ENCODE data around the gene KRTAP4-4.
"Not testable (repeated sequence)": the region's sequence is repeated elsewhere in the genome, so short reads cannot be mapped to it uniquely, and the experiment has no call there.

Gene KRTAP4-4

DNA sequence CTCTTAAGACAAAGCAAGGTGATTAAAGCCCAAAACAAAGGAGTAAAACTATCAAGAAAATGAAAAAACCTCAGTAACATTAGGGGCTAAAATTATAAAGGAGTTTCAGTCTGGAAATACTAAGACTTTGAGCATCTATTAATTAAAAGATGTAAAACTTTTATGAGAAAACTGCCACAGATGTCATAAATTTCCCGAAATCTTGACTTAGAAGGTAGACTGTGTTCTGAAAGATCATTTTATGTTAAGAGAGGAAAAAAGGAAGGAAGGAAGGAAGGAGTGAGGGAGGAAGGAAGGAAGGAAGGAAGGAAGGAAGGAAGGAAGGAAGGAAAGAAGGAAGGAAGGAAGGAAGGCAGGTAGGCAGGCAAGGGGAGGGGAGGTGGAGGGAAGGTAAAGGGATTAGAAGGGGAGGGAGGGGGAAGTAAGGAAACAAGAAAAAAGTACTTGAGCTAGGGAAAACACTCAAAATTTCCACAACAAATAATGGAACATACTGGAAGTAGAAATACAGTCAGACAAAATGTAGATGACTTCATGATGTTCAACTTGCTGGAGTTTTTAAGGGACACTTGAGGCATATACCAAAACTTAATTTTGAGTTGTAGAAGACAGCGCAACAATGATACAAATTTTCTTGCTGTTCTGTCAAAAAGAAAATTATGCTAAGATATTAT lies 12.9 kb downstream of the KRTAP4-4 start:
- no peak for DNase-seq

DNA sequence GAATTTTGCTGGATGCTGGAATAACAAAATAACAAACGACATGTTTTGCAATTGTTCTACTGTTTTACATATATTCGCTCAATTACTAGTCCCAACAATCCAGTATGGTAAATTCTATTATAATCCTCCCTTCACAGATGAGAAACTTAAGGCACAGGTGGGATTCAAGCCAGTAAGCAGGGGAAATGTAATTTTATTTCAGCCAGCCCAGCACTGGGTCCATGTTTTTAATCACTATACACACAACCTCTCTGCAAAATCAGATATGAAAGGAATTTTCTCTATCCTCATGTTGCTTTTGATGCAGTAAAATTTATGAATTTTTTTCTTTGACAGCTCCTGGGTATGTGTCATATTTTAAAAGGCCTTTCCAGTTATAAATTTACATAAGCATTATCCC lies 15.3 kb downstream of the KRTAP4-4 start:
- DNase-seq = no peak

- DNase-seq = no peak
These were observed 15.7 kb downstream of the KRTAP4-4 start for GRCh38 chr17:41144846-41145245.

DNA sequence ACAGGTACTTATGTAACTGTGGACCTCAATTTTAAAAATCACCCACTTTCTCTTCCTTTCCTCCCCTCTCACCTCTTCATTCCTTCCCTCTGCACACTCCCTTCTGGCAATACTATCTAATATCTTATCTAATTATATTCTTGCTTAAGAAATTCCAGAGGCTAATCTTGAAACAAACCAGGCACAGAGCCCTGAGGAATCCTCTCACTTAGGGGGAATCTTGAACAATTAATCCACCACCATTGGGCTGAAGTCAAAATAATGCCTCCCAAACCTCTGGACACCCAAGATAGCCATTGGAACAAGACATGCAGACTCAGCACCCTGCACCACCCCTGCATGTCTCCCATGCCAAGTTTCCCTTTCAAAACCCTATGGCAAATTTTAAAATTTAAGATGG lies 19.2 kb downstream of the KRTAP4-4 start:
- DNase-seq = no peak

GRCh38 chr17:41140360-41141131 lies 20.0 kb downstream of the KRTAP4-4 start, which contains the start of gene KRTAP4-6:
Gene KRTAP4-6 (minus strand): TSS chr17:41140544. CDS start chr17:41140487, 57 bp downstream.
- DNase-seq = no peak

DNA sequence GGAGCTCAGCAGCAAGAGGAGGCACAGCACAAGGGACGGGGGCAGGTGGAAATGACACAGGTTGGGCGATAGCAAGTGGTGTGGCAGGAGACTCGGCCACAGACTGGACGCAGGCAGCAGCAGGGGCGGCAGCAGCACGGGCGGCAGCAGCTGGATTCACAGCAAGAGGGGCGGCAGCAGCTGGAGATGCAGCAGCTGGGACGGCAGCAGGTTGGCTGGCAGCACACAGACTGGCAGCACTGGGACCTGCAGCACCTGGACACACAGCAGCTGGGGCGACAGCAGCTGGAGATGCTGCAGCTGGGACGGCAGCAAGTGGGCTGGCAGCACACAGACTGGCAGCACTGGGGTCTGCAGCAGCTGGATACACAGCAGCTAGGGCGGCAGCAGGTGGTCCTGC lies 20.7 kb downstream of the KRTAP4-4 start:
- DNase-seq = not testable (repeated sequence)

GRCh38 chr17:41133880-41134735 lies 26.4 kb downstream of the KRTAP4-4 start:
- no peak for DNase-seq

DNA sequence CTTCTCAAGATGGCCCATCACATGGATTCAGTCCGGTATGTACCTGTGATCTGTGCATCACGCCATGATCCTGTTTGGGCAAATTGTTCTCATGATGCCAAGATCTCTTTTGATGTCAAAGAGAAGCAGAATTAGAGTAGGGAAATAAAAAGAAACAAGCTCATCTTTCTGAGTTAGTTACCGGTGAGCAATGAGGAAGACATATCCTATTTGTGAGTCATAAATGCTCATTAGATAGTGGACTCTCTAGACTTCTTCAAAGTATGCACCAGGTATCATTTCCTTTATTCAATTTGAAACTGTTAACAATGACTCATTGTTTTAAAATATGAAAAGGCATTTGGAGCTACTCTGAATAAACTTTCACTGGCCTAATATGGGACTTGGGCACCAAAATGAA lies 28.6 kb downstream of the KRTAP4-4 start:
- DNase-seq = no peak

DNA sequence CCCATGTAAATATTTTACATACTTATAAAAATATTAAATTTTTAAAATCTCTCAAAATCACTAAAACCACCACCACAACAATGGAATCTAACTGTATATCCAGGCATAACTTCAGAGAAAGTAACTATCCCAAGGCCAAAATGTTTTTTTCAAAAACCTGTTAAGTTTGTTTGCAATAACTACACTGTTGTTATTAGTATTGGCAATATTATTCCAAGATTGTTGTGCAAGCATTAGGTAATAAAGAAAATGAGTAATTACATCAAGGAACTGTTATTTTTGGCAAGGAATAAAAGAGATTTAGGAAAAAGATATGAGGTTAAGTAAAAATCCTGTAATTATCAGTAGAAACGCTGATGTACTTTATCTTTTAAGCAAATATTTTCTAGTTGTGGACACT lies 33.2 kb downstream of the KRTAP4-4 start:
- no peak for DNase-seq

DNA sequence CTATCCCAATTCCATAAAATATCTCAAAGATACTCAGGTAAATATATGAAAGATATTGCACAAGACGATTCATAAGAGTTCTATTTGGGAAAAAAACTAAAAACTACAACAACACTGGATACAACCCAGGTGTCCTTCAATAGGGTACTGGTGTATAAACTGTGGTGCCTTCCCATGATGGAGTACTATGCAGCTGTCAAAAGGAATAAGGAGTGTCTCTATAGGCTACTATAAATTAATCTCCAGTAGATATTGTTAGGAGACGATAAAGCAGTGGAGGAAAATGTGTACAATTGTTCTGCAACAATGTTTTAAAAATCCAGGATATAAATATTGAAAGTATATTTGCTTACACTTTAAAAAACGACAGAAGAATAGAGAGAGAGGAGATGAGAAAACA lies 34.1 kb downstream of the KRTAP4-4 start:
- DNase-seq = no peak

DNA sequence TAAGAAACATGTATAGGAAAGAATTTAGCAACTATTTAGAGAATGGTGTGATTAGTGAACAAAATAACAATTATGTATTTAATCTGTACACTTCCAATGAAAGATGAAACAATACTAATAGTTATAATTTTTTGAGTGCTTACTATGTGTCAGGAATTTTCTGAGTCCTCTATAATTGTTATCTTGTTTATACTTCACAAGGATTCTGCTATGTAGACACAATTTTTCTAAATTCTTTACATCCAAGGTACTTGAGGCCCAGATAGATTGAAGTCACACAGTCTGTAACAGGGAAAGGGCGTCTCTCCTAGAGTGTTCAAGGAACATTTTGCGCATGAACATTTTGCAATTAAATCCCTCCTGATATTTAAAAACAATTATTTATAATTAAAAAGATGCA lies 35.5 kb downstream of the KRTAP4-4 start:
- no peak for DNase-seq

- DNase-seq = not testable (repeated sequence)
These were observed 36.6 kb downstream of the KRTAP4-4 start, which contains the start of gene KRTAP4-12 for GRCh38 chr17:41123991-41124371. Gene KRTAP4-12 (minus strand): TSS chr17:41124182. CDS start chr17:41124122, 60 bp downstream.

GRCh38 chr17:41123292-41123990 lies 37.1 kb downstream of the KRTAP4-4 start:
- not testable (repeated sequence) for DNase-seq

GRCh38 chr17:41121742-41122141 lies 38.8 kb downstream of the KRTAP4-4 start:
- DNase-seq = no peak

DNA sequence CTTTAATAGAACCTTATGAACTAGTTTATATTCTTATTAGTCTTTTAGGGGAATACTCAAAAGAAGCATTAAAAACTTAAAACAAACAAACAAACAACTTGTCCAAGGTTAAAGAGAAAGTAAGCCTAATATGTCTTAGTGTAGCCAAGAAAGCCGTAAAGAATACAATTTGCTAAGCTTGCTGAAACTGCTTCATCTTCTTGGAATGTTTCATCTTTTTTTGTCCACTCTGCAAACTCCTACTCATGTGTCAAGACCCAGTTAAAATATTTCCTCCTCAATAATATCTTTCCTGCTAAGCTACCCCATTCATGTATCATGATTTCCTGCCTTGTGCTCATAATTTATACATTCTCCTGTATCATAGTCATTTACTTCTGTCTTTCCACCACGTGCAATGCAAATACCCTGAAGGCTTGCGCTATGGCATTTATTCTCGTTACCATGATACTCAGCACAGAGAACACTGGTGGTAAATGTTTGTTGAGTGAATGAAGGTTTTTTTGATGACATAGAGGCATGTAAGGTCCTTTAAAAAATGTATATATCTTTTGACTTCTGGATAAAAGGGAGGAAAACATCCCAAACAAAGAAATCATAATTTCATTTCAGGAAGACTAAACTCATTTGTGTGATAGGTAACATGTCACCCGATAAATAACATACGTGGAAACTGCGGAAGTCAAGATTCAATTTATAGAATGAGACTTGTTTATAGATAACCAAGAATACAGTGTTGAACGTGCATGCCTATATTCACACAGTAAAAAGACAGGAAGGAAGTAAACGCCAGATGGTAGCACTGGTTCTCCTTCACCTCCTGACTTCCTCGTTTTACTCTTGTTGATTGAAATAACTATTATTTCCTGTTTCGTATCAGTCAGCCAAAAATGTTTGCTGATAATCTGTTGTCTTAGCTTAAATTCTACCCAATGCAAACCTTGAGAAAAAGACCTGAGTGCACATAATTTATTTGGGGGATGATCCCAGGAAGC lies 40.6 kb downstream of the KRTAP4-4 start:
- not testable (repeated sequence) for DNase-seq

DNA sequence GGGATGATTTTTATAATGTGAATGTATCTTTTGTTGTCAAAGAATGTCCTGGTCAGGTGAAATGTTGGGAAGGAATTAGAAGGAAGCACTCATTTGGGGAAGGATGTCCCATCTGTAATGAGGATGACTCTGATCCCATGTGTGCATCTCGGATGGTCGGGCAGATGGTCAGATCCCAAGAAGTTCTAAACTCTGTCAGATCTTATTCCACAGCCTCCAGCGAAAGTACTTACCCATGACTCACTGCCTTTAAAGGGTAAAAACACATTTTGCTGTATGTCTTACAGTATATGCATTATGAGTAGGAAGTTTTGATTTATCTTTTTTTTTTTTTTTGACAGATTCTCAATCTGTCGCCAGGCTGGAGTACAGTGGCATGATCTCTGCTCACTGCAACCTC lies 41.8 kb downstream of the KRTAP4-4 start:
- DNase-seq = no peak

DNA sequence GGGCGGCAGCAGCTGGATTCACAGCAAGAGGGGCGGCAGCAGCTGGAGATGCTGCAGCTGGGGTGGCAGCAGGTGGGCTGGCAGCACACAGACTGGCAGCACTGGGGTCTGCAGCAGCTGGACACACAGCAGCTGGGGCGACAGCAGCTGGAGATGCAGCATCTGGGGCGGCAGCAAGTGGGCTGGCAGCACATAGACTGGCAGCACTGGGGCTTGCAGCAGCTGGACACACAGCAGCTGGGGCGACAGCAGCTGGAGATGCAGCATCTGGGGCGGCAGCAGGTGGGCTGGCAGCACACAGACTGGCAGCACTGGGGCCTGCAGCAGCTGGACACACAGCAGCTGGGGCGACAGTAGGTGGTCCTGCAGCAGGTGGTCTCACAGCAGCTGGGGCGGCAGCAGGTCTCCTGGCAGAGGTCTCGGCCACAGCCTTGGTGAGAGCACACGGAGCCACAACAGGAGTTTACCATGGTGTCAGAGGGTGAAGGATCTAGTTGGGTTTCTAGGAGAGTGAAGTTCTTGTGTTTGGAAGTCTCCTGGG lies 42.6 kb downstream of the KRTAP4-4 start, which contains the start of gene KRTAP4-11:
Gene KRTAP4-11, minus strand, starts transcription at position 528 of the 541 bp plus-strand sequence. Its CDS starts 58 bp downstream, at position 470.
- not testable (repeated sequence) for DNase-seq

DNA sequence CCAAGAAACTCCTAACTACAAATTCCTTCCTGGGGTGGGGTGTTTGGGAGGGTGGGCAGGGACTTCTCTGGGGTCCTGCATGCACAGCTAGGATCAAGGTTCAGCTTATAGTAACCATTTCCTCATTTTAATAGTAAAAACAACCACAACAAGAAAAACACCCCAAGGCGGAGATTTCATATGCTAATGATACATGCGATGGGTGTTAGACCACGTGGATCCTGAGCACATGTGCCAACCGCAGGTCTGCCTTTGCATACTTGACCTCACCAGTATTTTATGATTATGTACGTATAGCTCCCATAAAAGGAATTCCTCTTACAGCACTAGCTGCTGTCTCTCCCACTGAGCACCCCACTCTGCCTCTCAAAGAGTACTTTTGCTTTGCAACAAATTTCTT lies 44.3 kb downstream of the KRTAP4-4 start:
- DNase-seq = no peak

- DNase-seq = no peak
These were observed 49.2 kb downstream of the KRTAP4-4 start for GRCh38 chr17:41111151-41111885.
